Fibroblast of the aortic adventitia (primary cell): ENCODE data around the gene FIP1L1. TPM values are rescaled to one million over a fixed set of nuclear protein-coding genes. Genes with fewer than 3 reads are reported as not detected.
A peak's percentile ranks its signal among the peaks of the same experiment; 100 is the strongest.

Source experiments
- DNase-seq: peaks from one replicate; pipeline ENCODE4 v3.0.0-alpha.2; 2010; ENCODE audit warnings: low read depth
- H3K4me3 ChIP-seq: 2 replicates; pipeline ENCODE4 v1.5.1; 2011; ENCODE audit warnings: low read depth, mild to moderate bottlenecking, control low read depth, low read length, moderate library complexity
- CTCF ChIP-seq: IDR thresholded peaks from 2 replicates; pipeline ENCODE4 v1.5.1; 2011; ENCODE audit warnings: mild to moderate bottlenecking, low read length, control low read depth, inconsistent platforms; ENCODE audit not compliant: insufficient read depth
- total RNA-seq: library from RNA; depleted of rRNA; stranded (reverse); fragments of >200 nt; gene quantifications from 2 replicates; pipeline ENCODE4 v1.2.3, GENCODE V29; 2012; ENCODE audit warnings: low replicate concordance

Gene FIP1L1
- total RNA-seq, 1 donor, result 115 TPM

- no peak overlapping the region for H3K4me3 ChIP-seq
- peak; percentile 56 for DNase-seq
- TF ChIP-seq CTCF, result no peak
Measured at GRCh38 chr4:53489279-53489889, 111.9 kb downstream of the FIP1L1 start.

- TF ChIP-seq CTCF, result no peak
- no peak overlapping the region for H3K4me3 ChIP-seq
- DNase-seq, result peak; percentile 61
Measured at GRCh38 chr4:53490161-53490956, 112.9 kb downstream of the FIP1L1 start.

GRCh38 chr4:53490965-53491622 lies 113.7 kb downstream of the FIP1L1 start:
- DNase-seq, result peak; percentile 98
- TF ChIP-seq CTCF, result peak; percentile 76
- H3K4me3 ChIP-seq, result no peak overlapping the region

- no peak for DNase-seq
- no peak overlapping the region for H3K4me3 ChIP-seq
- TF ChIP-seq CTCF, result no peak
Measured at GRCh38 chr4:53494851-53495250, 117.4 kb downstream of the FIP1L1 start.

- peak; percentile 87 for DNase-seq
- peak; percentile 47 for TF ChIP-seq CTCF
- no peak overlapping the region for H3K4me3 ChIP-seq
Measured at GRCh38 chr4:53497487-53498244, 120.2 kb downstream of the FIP1L1 start.

- H3K4me3 ChIP-seq, result no peak overlapping the region
- no peak for TF ChIP-seq CTCF
- peak; percentile 63 for DNase-seq
Measured at GRCh38 chr4:53498706-53499105, 121.3 kb downstream of the FIP1L1 start.
